HG03103 (cell line): Measurements from ENCODE around the gene CCDC85C.

Experiments
- ATAC-seq: cut with Tn5 transposase; IDR thresholded peaks from one replicate; pipeline ENCODE4 v1.9.1; 2021; ENCODE audit warnings: low read depth; ENCODE audit not compliant: unreplicated experiment

Gene CCDC85C

DNA sequence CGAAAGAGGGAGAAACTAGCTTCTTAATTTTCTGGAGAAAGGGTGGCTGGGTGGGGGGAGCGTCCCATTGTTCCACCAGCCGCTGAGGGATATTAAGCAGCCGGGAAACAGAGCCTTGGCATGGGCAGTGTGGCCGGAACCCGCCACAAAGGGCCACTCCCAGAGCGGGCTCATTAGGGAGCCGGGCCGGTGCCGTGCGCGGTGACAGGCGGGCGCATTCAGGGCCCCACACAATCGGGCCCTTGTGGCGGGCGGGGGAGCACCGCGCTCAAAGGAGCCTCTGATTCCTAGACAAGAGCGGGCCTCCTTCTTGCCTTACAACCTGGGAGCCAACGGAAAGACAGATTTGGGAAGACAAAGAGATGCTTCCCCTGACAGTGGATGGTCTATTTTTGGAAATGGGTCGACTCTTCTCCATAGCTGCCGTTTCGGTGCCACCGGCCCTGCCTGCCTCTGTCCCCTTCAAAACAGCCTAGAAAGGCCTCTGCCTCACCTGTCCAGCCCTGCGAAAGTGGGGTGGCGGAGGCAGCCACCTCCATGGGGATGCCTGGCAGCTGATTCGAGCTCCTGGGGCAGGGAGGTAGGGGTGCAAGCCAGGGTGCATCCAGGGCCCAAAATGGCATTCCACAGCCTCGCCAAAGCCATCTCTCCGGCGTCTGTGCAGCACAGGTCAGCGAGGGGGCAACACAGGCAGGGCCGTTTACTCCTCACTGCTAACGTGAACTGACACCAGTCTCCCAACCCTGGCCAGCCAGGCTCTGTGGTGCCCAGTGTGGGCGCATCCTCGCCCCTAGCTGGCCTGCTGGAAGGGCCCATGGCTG, 10.9 kb downstream of the CCDC85C start:
- ATAC-seq: no peak

- no peak for ATAC-seq
These were observed 11.6 kb downstream of the CCDC85C start for GRCh38 chr14:99592394-99592793.

DNA sequence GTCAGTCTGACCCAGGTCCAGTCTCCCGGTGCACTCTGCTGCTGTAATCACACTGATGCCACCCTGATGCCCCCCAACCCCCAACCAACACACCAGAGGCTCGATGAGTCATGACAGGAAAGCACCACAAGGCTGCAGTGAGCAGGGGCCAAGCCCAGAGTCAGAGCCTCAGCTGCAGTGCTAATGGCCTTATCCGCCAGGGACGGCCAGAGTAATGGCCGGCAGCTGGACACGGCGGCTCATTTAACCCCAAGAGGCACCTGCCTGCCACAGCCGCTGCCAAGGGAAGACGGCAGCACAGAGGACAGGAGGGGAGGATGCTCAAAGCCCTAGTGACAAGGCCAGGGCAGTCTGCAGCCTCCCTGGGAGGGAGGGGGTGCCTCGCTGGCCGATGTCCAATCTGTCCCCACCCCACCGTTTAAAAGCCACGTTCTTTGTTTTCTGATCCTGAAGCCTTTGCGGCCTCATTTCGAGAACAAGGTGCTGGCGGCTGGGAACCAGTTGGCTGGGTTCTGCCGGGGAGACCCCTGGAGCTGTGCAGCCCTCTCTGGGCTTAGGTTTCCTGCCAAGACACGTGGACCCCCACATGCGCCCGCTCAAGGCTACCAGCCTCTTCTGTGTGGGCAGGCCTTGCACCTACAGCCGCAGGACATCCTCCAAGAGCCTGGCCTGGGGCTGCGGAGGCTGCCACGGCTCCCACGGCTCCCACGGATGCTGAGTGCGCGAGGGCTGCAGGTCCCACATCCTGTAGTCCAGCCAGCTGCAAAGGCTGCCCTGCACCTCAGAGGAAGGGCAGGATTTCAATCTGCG, 13.1 kb downstream of the CCDC85C start:
- ATAC-seq: no peak

DNA sequence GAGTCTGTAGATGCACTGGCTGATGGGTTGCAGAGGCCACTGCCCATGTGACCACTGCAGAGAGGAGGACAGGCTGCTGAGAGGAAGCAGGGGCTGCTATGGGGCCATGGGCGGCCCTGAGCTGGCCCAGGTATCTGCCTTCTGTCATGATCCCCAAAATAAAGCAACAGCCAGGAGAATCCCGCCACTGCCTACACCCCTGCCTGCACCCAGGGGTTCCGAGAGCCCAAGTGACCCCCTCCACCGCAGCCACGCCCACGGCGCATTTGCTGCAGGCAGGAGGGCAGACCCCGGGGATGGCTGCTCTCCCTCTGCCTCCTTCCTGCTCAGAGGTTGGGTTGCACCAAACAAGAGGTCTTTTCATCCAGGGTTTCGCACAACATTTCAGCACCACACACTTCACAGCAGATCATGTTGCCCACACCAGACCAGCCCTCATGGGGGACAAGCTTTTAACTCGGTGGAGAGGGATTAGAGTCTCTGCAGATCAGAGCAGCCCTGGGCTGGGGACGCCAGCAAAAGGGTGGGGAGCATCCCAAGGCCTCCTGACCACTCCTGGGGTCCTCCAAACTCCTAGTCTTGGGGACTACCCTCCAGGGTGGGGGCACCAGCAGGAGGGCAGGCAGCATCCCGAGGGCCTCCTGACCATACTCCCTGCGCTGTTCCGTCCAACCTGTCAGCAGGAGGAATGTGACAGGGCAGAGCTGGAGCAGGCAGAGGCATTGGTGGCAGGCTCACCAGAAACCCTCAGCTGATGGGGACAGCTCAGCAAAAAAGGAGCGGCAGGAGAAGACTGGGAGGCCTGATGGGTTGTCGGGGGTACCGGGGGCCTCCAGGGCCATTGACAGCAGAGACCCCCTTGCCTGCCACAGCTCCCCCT, 14.1 kb downstream of the CCDC85C start:
- ATAC-seq: no peak

GRCh38 chr14:99589031-99589441, 15.0 kb downstream of the CCDC85C start:
- ATAC-seq: no peak

DNA sequence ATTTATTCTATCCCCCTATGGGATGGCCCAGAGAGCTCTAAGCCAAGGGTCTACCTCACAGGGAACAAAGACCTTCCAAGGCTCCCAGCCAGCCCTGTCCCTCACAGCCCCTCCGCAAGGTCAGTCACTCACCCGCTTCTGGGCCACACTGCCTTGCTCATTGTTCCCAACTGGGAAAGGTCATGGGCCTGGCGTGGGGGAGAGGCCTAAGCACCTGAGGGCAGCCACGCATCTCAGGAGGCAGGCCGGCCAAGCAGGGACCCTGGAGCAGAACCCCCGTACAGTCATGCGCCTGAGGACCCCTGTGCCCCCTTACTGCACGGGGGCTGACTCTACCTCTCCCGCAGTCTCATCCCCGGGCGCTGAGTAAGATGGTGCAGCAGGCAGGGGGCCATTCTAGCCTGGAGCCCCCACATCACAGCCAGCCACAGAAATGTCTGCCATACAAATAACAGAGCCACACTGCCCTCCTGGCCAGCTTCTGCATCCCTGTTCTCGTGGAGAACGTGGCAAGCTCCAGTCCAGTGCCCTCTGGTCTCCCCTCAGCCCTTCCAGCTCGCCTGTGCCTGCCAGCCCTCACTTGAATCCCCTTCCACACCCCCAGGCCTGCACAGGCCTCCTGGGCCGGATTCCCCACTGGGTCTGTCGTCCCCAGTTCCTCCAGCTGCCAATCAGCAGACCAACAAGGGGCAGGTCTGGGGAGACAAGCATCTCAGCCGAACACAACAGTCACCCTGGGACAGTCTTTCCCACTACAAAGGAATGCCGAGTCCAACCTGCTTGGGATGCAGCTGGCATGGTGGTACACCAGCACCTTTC, 16.3 kb downstream of the CCDC85C start:
- no peak for ATAC-seq

GRCh38 chr14:99586761-99587459, 17.1 kb downstream of the CCDC85C start:
- ATAC-seq: no peak

- ATAC-seq: no peak
These were observed 17.8 kb downstream of the CCDC85C start for GRCh38 chr14:99586054-99586760.

GRCh38 chr14:99584823-99585222, 19.2 kb downstream of the CCDC85C start:
- no peak for ATAC-seq

GRCh38 chr14:99581938-99582337, 22.1 kb downstream of the CCDC85C start:
- no peak for ATAC-seq

DNA sequence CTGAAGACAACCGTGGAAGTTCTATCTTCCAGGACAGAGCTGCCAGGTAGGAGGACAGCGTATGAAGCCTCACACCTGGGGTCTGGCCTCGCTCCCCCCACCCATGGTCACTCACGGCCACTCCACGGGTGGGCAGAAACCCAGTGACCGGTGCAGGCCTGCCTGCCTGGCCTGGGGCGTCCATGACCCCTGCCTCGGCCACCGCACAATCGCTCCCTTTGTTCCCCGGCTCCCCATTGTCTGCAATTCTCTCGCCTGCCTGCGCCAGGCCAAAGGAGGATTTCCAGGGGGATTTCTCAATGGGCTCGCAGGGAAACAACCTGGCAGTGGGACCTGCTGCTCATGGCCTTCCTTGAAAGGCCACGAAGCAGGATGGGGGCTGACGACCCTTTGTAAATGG, 22.6 kb downstream of the CCDC85C start:
- no peak for ATAC-seq

GRCh38 chr14:99579903-99580571, 24.0 kb downstream of the CCDC85C start:
- no peak for ATAC-seq

GRCh38 chr14:99579120-99579836, 24.7 kb downstream of the CCDC85C start:
- ATAC-seq: no peak

GRCh38 chr14:99578541-99579101, 25.4 kb downstream of the CCDC85C start:
- no peak for ATAC-seq

DNA sequence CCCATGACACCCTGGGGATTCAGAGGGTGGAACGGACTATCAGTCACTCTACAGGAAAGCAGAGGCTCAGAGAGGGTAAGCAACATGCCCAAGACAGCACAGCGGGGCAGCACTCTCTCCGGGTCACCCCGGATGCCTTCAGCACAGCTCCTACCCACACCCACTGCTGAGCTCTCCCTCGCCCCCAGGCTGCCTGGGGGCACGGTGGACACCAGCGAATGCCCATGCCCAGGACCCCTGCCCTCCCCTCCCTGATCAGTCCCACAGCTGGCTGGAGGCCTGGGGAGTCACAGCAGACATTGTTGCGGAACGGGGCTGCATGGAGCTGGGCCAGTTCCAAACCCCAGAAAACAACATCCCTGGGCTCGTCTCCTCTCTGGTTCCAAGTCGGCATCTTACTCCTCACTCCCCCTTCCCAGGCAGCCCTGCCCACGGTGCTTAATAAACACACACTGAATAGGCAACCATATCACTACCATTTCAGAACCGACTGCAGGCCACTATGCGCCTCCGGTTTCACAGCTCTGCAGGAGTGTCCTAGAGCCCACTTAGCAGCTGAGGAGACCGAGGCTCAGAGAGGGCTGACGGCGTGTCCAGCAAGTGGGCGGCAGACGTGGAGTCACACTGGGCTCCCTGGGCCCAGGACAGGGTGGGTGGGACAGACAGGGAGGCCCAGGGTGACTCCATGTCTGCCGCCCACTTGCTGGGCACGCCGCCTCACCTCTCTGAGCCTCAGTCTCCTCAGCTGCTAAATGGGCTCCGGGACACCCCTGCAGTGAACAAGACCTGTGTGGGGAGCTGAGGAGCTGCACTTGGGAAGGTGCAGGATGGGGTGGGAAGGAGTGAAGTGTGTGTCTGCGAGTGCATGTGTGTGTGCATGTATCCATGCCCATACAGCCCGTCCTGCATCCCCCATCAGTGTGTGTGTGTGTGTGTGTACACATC, 27.0 kb downstream of the CCDC85C start:
- no peak for ATAC-seq

- ATAC-seq: no peak
These were observed 27.7 kb downstream of the CCDC85C start for GRCh38 chr14:99576304-99576703.
